Activated naive CD8-positive, alpha-beta T cell treated with anti-CD3 and anti-CD28 coated beads, Interleukin-2, amount 10 ng/mL, durations not matched to agents 7 days and 5 days (primary cell): Measurements from ENCODE around the gene KCNT1. TPM values are rescaled to one million over a fixed set of nuclear protein-coding genes. Genes with fewer than 3 reads are reported as not detected.

Experiments used
- ATAC-seq: fragments of 150-1000 bp; cut with Tn5 transposase; one replicate; pipeline ENCODE4 v1.10.0; 2021; ENCODE audit warnings: low read depth, moderate library complexity
- POLR2A ChIA-PET: fragments of 350-600 bp; sonication (Branson Sonifier 250); formaldehyde crosslinking; loops from one replicate; lab custom pipeline; 2021; ENCODE audit warnings: antibody characterized with exemption; lab: Charles Lee
- DNase-seq: peaks from one replicate; pipeline ENCODE4 v3.0.0; 2021
- H3K27ac Mint-ChIP-seq: one replicate; pipeline ENCODE4 v1.8.0; 2022; ENCODE audit warnings: mild to moderate bottlenecking, mixed read lengths
- H3K27me3 Mint-ChIP-seq: one replicate; pipeline ENCODE4 v1.8.0; 2022; ENCODE audit warnings: mild to moderate bottlenecking, moderate library complexity, mixed read lengths
- H3K36me3 Mint-ChIP-seq: one replicate; pipeline ENCODE4 v1.8.0; 2021; ENCODE audit warnings: mild to moderate bottlenecking, mixed read lengths
- H3K4me1 Mint-ChIP-seq: one replicate; pipeline ENCODE4 v1.8.0; 2021; ENCODE audit warnings: mixed read lengths
- H3K4me3 Mint-ChIP-seq: one replicate; pipeline ENCODE4 v1.8.0; 2022; ENCODE audit warnings: mild to moderate bottlenecking, moderate library complexity, mixed read lengths
- H3K9me3 Mint-ChIP-seq: one replicate; pipeline ENCODE4 v1.8.0; 2021; ENCODE audit warnings: mixed read lengths
- total RNA-seq, 2 experiments: library from RNA; stranded (reverse); gene quantifications; one replicate each; pipeline ENCODE4 v1.2.3, GENCODE V29; 2021

The KCNT1 gene
- total RNA-seq, 2 experiments from 2014 or later, result not detected

DNA sequence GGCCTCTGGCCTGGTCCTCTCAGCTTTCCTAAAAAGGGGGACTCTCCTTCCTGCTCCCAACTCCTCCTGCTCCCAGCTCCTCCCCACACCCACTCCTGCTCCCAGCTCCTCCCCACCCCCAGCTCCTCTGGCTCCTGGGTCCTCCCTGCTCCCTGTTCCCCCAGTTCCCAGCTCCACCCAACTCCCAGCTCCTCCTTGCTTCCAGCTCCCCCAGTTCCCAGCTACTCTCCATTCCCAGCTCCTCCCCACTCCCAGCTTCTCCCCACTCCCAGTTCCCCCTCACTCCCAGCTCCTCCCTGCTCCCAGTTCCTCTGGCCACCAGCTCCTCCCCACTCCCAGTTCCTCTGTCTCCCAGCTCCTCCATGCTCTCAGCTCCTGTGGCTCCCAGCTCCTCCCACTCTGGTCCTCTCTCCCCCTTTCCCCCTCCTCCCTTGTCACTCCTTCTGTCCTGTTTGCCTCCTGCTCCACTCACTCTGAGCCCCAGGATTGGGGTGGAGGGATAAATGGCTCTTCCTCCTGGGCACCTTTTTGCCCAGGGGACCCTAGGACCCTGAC lies 75.7 kb downstream of the KCNT1 start:
- DNase-seq, result no peak
- no peak overlapping the region for H3K27ac Mint-ChIP-seq
- H3K4me1 Mint-ChIP-seq, result no peaks in the 10 kb centered on the region
- no peaks in the 10 kb centered on the region for H3K9me3 Mint-ChIP-seq
- no peaks in the 10 kb centered on the region for H3K36me3 Mint-ChIP-seq
- POLR2A ChIA-PET, result no interaction called here
- H3K4me3 Mint-ChIP-seq, result no peak overlapping the region
- H3K27me3 Mint-ChIP-seq, result no peaks in the 10 kb centered on the region
- ATAC-seq, result no peak

DNA sequence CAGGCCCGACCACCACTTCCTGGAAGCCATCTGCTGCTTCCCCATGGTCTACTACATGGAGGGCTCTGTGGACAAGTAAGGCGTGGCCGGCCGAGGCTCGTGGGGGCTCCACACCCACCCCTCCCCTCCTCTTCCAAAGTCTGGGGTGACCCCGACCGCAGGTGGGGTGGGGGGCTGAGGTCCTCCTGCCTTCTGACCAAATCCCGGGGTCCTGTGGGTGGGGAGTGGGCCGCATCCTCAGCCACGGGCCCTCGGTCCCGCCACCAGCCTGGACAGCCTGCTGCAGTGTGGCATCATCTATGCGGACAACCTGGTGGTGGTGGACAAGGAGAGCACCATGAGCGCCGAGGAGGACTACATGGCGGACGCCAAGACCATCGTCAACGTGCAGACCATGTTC lies 76.4 kb downstream of the KCNT1 start:
- POLR2A ChIA-PET, result no interaction called here
- ATAC-seq, result no peak
- no peak for DNase-seq
- Mint-ChIP-seq H3K4me3 (no peak overlapping the region), H3K9me3 (no peaks in the 10 kb centered on the region), H3K27ac (no peak overlapping the region), H3K36me3 (no peaks in the 10 kb centered on the region), H3K4me1 (no peaks in the 10 kb centered on the region), H3K27me3 (no peaks in the 10 kb centered on the region)

GRCh38 chr9:135779571-135779970 lies 77.6 kb downstream of the KCNT1 start:
- no peak for ATAC-seq
- POLR2A ChIA-PET, result no interaction called here
- Mint-ChIP-seq H3K27me3 (no peaks in the 10 kb centered on the region), H3K4me3 (no peak overlapping the region), H3K9me3 (no peaks in the 10 kb centered on the region), H3K27ac (no peak overlapping the region), H3K4me1 (no peaks in the 10 kb centered on the region), H3K36me3 (no peaks in the 10 kb centered on the region)
- DNase-seq, result no peak

- no peaks in the 10 kb centered on the region for H3K27me3 Mint-ChIP-seq
- no peak overlapping the region for H3K4me3 Mint-ChIP-seq
- DNase-seq (no peak), ATAC-seq (no peak)
- POLR2A ChIA-PET, result no interaction called here
- no peaks in the 10 kb centered on the region for H3K9me3 Mint-ChIP-seq
- H3K4me1 Mint-ChIP-seq, result no peaks in the 10 kb centered on the region
- no peaks in the 10 kb centered on the region for H3K36me3 Mint-ChIP-seq
- H3K27ac Mint-ChIP-seq, result no peak overlapping the region
Observed at GRCh38 chr9:135780086-135780485, 78.1 kb downstream of the KCNT1 start.

DNA sequence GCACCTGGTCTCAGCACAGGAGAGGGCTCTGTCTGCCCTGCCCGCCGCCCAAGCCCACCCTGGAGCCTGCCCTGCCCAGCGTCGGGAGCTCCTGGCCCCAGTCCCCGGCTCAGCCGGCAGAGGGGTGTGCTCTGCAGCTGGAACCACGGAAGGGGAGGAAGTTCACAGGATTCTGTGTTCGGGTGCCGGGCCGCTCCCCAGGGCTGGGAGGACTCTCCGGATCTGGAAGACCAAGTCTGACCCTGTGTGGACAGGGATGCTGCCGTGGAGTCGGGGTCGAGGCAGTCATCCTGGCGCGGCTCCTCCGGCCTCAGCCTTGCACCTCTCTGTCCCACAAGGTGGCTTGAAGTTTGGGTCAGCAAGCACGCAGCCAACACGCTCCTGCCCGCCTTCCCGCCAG lies 78.6 kb downstream of the KCNT1 start:
- DNase-seq (no peak), ATAC-seq (no peak)
- H3K4me3 Mint-ChIP-seq, result no peak overlapping the region
- no peaks in the 10 kb centered on the region for H3K36me3 Mint-ChIP-seq
- no peaks in the 10 kb centered on the region for H3K9me3 Mint-ChIP-seq
- H3K27me3 Mint-ChIP-seq, result no peaks in the 10 kb centered on the region
- no peak overlapping the region for H3K27ac Mint-ChIP-seq
- POLR2A ChIA-PET, result no interaction called here
- H3K4me1 Mint-ChIP-seq, result no peaks in the 10 kb centered on the region

DNA sequence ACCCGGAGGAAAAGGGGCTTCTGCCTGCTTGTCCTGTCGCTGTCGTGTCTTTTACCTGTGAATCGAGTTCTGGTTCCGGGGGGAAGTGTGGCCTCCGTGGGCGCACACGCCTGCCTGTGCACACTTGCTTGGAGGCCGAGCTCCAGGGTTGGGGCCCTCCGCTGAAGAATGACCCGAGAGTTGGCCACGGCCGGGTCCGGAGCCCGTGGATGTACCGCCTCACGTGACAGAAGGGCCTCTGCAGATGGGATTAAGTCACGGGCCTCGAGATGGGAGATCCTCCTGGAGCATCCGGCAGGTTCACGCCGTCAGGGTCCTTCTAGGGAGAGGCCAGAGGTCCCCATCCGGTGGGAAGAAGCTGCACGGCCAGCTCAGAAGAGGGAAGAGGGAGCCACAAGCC lies 81.0 kb downstream of the KCNT1 start:
- POLR2A ChIA-PET, result no interaction called here
- Mint-ChIP-seq H3K4me3 (no peak overlapping the region), H3K27ac (no peak overlapping the region), H3K9me3 (no peaks in the 10 kb centered on the region), H3K27me3 (no peaks in the 10 kb centered on the region), H3K4me1 (no peaks in the 10 kb centered on the region), H3K36me3 (no peaks in the 10 kb centered on the region)
- DNase-seq (no peak), ATAC-seq (no peak)

DNA sequence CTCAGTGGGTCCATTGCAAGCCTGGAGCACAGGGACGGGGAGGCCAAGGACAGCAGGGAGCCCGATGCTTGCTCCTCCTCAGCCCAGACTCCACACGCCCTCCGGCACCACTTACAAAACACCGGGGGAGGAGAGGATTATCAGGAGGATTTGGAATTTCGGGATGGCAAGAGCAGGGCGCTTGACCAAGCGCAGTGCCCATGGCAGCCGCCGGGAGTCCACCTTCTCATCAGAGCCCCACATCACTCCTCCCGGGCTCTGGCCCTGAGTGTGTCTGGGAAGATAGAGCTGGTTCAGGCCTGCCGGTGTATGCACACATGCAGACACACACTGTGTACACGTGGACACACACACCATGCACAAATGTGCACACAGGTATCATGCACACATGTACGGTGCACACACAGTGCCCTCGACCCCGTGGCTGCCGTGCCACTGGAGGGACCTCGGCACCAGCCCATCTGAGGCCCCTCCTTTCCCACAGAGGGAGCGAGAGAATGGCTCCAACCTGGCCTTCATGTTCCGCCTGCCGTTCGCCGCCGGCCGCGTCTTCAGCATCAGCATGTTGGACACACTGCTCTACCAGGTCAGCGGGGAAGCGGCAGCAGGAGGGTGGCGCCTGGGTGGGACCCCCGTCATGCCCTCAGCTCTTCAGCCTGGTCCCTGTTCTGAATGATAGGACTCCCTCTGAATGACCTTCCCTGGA lies 81.7 kb downstream of the KCNT1 start:
- Mint-ChIP-seq H3K4me3 (no peak overlapping the region), H3K9me3 (no peaks in the 10 kb centered on the region), H3K27me3 (no peaks in the 10 kb centered on the region), H3K36me3 (no peaks in the 10 kb centered on the region), H3K4me1 (no peaks in the 10 kb centered on the region), H3K27ac (no peak overlapping the region)
- ATAC-seq, result no peak
- DNase-seq, result no peak
- POLR2A ChIA-PET, result no interaction called here

- ATAC-seq (no peak), DNase-seq (no peak)
- no peak overlapping the region for H3K4me3 Mint-ChIP-seq
- no peaks in the 10 kb centered on the region for H3K36me3 Mint-ChIP-seq
- H3K27me3 Mint-ChIP-seq, result no peaks in the 10 kb centered on the region
- H3K4me1 Mint-ChIP-seq, result no peaks in the 10 kb centered on the region
- POLR2A ChIA-PET, result no interaction called here
- H3K9me3 Mint-ChIP-seq, result no peaks in the 10 kb centered on the region
- no peak overlapping the region for H3K27ac Mint-ChIP-seq
Observed at GRCh38 chr9:135785013-135785575, 83.1 kb downstream of the KCNT1 start.

GRCh38 chr9:135786146-135786690 lies 84.2 kb downstream of the KCNT1 start:
- Mint-ChIP-seq H3K4me3 (no peak overlapping the region), H3K9me3 (no peaks in the 10 kb centered on the region), H3K4me1 (no peaks in the 10 kb centered on the region), H3K36me3 (no peaks in the 10 kb centered on the region), H3K27ac (no peak overlapping the region), H3K27me3 (no peaks in the 10 kb centered on the region)
- POLR2A ChIA-PET, result no interaction called here
- ATAC-seq (no peak), DNase-seq (no peak)

GRCh38 chr9:135787317-135787716 lies 85.3 kb downstream of the KCNT1 start:
- H3K4me1 Mint-ChIP-seq, result no peaks in the 10 kb centered on the region
- no peaks in the 10 kb centered on the region for H3K27me3 Mint-ChIP-seq
- no peaks in the 10 kb centered on the region for H3K36me3 Mint-ChIP-seq
- POLR2A ChIA-PET, result no interaction called here
- H3K27ac Mint-ChIP-seq, result no peak overlapping the region
- no peaks in the 10 kb centered on the region for H3K9me3 Mint-ChIP-seq
- ATAC-seq (no peak), DNase-seq (no peak)
- no peak overlapping the region for H3K4me3 Mint-ChIP-seq

DNA sequence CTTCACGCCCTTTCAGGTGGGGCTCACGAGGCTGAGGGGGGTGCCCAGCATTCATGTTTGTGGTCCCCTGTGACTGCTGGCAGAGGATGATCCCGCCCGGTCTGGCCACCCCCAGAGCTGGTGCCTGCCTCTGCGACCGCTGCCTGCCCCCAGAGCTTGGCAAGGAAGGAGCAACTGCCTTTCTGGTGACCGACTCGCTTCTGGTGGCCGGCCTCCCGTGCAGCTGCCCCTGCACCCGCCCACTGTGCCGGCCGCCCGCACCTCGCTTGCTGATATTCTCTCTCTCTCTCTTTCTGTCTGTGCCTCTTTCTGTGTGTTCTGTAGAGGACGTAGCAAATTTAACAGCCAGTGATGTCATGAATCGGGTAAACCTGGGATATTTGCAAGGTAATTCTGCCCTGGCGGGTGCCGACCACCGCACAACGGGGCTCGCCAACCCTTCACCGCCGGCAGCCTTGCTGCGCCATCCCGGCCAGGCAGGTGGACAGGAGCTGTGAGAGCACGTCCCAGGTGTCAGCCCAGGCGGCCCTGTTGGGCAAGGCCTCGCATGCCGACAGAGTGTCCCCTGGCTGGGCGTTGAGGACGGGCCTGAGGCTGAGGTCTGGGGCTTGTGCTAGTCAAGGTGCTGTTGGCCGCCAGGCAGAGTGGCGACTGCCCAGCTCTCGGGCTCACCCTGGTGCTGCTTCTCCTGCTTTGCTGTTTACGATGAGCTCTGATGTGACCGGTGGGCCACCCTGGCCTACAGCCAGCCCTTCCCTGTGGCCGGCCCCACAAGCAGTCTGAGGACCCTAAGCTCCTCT lies 86.0 kb downstream of the KCNT1 start:
- H3K9me3 Mint-ChIP-seq, result no peaks in the 10 kb centered on the region
- no peak overlapping the region for H3K27ac Mint-ChIP-seq
- no peak overlapping the region for H3K4me3 Mint-ChIP-seq
- no peaks in the 10 kb centered on the region for H3K27me3 Mint-ChIP-seq
- no peaks in the 10 kb centered on the region for H3K4me1 Mint-ChIP-seq
- ATAC-seq (no peak), DNase-seq (no peak)
- no peaks in the 10 kb centered on the region for H3K36me3 Mint-ChIP-seq
- POLR2A ChIA-PET, result interaction anchor here (0.6 kb wide), 1 partner anchor 372 kb away, joined by 3 read pairs; no protein-coding TSS in a partner anchor

GRCh38 chr9:135788576-135789300 lies 86.8 kb downstream of the KCNT1 start:
- no peak for ATAC-seq
- no peak overlapping the region for H3K4me3 Mint-ChIP-seq
- H3K27me3 Mint-ChIP-seq, result no peaks in the 10 kb centered on the region
- H3K4me1 Mint-ChIP-seq, result no peaks in the 10 kb centered on the region
- no peak for DNase-seq
- POLR2A ChIA-PET, result interaction anchor here (0.6 kb wide), 1 partner anchor 371 kb away, joined by 3 read pairs; no protein-coding TSS in a partner anchor
- no peaks in the 10 kb centered on the region for H3K9me3 Mint-ChIP-seq
- no peak overlapping the region for H3K27ac Mint-ChIP-seq
- H3K36me3 Mint-ChIP-seq, result no peaks in the 10 kb centered on the region

DNA sequence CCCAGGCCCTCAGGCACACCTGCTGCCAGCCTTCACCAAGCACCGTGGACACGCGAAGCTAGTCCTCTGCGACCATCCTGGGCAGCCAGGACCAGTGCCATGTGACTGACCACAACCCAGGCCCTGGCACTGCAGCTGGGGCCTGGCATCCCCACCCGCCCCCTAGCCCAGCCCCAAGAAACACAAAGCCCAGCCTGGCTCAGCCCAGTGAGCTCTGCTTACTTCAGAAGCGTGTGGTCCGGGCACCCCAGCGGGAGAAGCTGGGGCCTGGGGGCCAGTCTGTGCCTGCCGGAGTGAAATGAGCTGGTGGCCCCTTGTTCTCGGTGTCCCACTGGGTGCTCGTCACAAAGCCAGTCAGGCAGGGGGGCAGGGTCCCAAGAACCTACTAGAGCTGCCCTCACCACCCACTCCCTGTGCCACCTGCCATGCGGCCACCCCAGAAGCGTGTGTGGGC lies 87.9 kb downstream of the KCNT1 start:
- ATAC-seq (no peak), DNase-seq (no peak)
- Mint-ChIP-seq H3K4me1 (no peaks in the 10 kb centered on the region), H3K27me3 (no peaks in the 10 kb centered on the region), H3K9me3 (no peaks in the 10 kb centered on the region), H3K36me3 (no peaks in the 10 kb centered on the region), H3K4me3 (no peak overlapping the region), H3K27ac (no peak overlapping the region)
- POLR2A ChIA-PET, result no interaction called here
